K562 (cell line): ENCODE measurements around the gene GRAMD4. TPM values are rescaled to one million over a fixed set of nuclear protein-coding genes. Genes with fewer than 3 reads are reported as not detected.

ENCODE experiments used
- ATAC-seq: fragments of 200-7000 bp; cut with Tn5 transposase; 3 replicates; pipeline ENCODE4 v1.9.1; 2020; ENCODE audit warnings: moderate library complexity
- BruUV-seq: library from RNA; stranded (reverse); fragments of 400-500 nt; replicated peaks from 2 replicates; lab custom pipeline; 2021; lab: Mats Ljungman, UMichigan
- CTCF ChIA-PET: fragments of 300-600 bp; formaldehyde crosslinking; extraction: SDS; loops from one replicate; lab custom pipeline; 2021; ENCODE audit warnings: low intra/inter-chr PET ratio; lab: Yijun Ruan, JAX
- POLR2A ChIA-PET: fragments of 300-600, 350-650 bp; sonication (Branson Sonifier 250); formaldehyde crosslinking; extraction: SDS; loops from one replicate; lab custom pipeline; 2021; ENCODE audit warnings: antibody characterized with exemption, inconsistent platforms; lab: Yijun Ruan, JAX
- DNase-seq, 4 experiments: peaks; one replicate each; pipeline versions ENCODE4 v3.0.0 to v3.0.0-alpha.2; 2011 to 2018; ENCODE audit warnings: low spot score in 3 of 4, mixed read lengths in 3 of 4; ENCODE audit errors: extremely low read depth in 1 of 4
- FAIRE-seq: peaks from 2 replicates; lab custom pipeline; 2011; peaks lifted over from hg19 to GRCh38; lab: Jason Lieb, UNC
- H2AFZ ChIP-seq: 2 replicates; pipeline ENCODE4 v1.6.0; 2011; ENCODE audit warnings: low read depth, low read length, control low read depth, inconsistent platforms
- H3K27ac ChIP-seq: fragments of 200-600 bp; 3 replicates; pipeline ENCODE4 v1.8.0; 2011; ENCODE audit warnings: low read depth, mild to moderate bottlenecking, control low read depth, inconsistent platforms, low read length, moderate library complexity, mixed read lengths; ENCODE audit errors: extremely low read depth
- H3K27me3 ChIP-seq, 2 experiments: fragments of 300-600 bp in 1 of 2; 2 replicates in 1 of 2; 3 replicates in 1 of 2; pipeline versions ENCODE4 v1.6.0 to v1.8.0; 2011; ENCODE audit warnings: inconsistent platforms in 2 of 2, low read length in 2 of 2, mild to moderate bottlenecking in 1 of 2, mixed read lengths in 1 of 2, moderate library complexity in 1 of 2; ENCODE audit not compliant: control insufficient read depth in 2 of 2, insufficient read depth in 2 of 2
- H3K36me3 ChIP-seq: fragments of 300-600 bp; 3 replicates; pipeline ENCODE4 v1.8.0; 2011; ENCODE audit warnings: mild to moderate bottlenecking, low read length, inconsistent platforms; ENCODE audit not compliant: control insufficient read depth, insufficient read depth
- H3K4me1 ChIP-seq, 2 experiments: fragments of 200-600 bp in 1 of 2; replicated peaks in 1 of 2; 2 replicates in 1 of 2; 3 replicates in 1 of 2; pipeline versions ENCODE4 v1.5.1 to v1.8.0; 2011; ENCODE audit warnings: inconsistent platforms in 2 of 2, low read length in 2 of 2, mild to moderate bottlenecking in 1 of 2, mixed read lengths in 1 of 2, moderate library complexity in 1 of 2; ENCODE audit not compliant: control insufficient read depth in 2 of 2, insufficient read depth in 2 of 2
- H3K4me2 ChIP-seq: 2 replicates; pipeline ENCODE4 v1.6.1; 2011; ENCODE audit warnings: low read length, control low read depth, inconsistent platforms, mixed read lengths; ENCODE audit not compliant: insufficient read depth
- H3K4me3 ChIP-seq: fragments of 200-600 bp; sonication (generic), shearing (Covaris generic); 2 replicates; pipeline ENCODE4 v1.5.1; 2016; ENCODE audit warnings: control low read depth, inconsistent platforms
- H3K79me2 ChIP-seq: fragments of 200-600 bp; 3 replicates; pipeline ENCODE4 v1.8.0; 2011; ENCODE audit warnings: low read length, inconsistent platforms; ENCODE audit not compliant: control insufficient read depth, insufficient read depth
- H3K9ac ChIP-seq, 2 experiments: 2 replicates each; pipeline versions ENCODE4 v1.6.0 to v1.6.1; 2011; ENCODE audit warnings: low read depth in 2 of 2, low read length in 2 of 2, control low read depth in 1 of 2, inconsistent platforms in 1 of 2, mild to moderate bottlenecking in 1 of 2, mixed read lengths in 1 of 2; ENCODE audit not compliant: insufficient read depth in 1 of 2
- H3K9me1 ChIP-seq: one replicate; pipeline ENCODE4 v1.6.0; 2011; ENCODE audit warnings: inconsistent platforms, mild to moderate bottlenecking, low read length, moderate library complexity; ENCODE audit not compliant: control insufficient read depth, insufficient read depth
- H3K9me3 ChIP-seq: replicated peaks from 2 replicates; pipeline ENCODE4 v1.5.1; 2011; ENCODE audit warnings: low read depth, low read length, inconsistent platforms; ENCODE audit not compliant: control insufficient read depth, insufficient read depth
- H4K20me1 ChIP-seq: replicated peaks from 2 replicates; pipeline ENCODE4 v1.6.1; 2011; ENCODE audit warnings: low read length, inconsistent platforms, mixed read lengths; ENCODE audit not compliant: control insufficient read depth, insufficient read depth
- CREM ChIP-seq: IDR thresholded peaks from 2 replicates; pipeline ENCODE4 v1.6.1; 2014; ENCODE audit warnings: antibody characterized with exemption, low read depth
- RBM15 ChIP-seq: fragments of 200-400 bp; formaldehyde crosslinking; IDR thresholded peaks from 2 replicates; pipeline ENCODE4 v1.6.1; 2018; ENCODE audit warnings: mild to moderate bottlenecking, low read length, moderate library complexity; ENCODE audit not compliant: insufficient read depth
- RBM22 ChIP-seq: fragments of 200-400 bp; formaldehyde crosslinking; IDR thresholded peaks from 2 replicates; pipeline ENCODE4 v1.6.1; 2018; ENCODE audit warnings: low read length, low read depth; ENCODE audit not compliant: poor library complexity, severe bottlenecking
- YY1 ChIP-seq, 3 experiments: IDR thresholded peaks; 2 replicates each; pipeline ENCODE4 v1.6.1; 2011; ENCODE audit warnings: low read length in 2 of 3, mild to moderate bottlenecking in 2 of 3, moderate library complexity in 2 of 3, borderline replicate concordance in 1 of 3, control low read depth in 1 of 3, low read depth in 1 of 3; ENCODE audit not compliant: insufficient read depth in 3 of 3, insufficient replicate concordance in 2 of 3, control insufficient read depth in 1 of 3, insufficient read length in 1 of 3; ENCODE audit errors: extremely low read depth in 1 of 3
- ZFP91 ChIP-seq: sonication (generic); formaldehyde crosslinking; IDR thresholded peaks from 2 replicates; pipeline ENCODE4 v1.8.0; 2022; ENCODE audit warnings: mild to moderate bottlenecking, missing genetic modification reagents
- ZKSCAN3 ChIP-seq: fragments of 250-450 bp; sonication (Bioruptor Pico); IDR thresholded peaks from 2 replicates; pipeline ENCODE4 v1.4.0; 2020
- ZNF347 ChIP-seq: fragments of 450-650 bp; formaldehyde crosslinking; IDR thresholded peaks from 2 replicates; pipeline ENCODE4 v1.4.0; 2020; ENCODE audit warnings: low read depth, mild to moderate bottlenecking, moderate library complexity
- WGBS: fragments of 100-300 bp; shearing (Covaris generic); methylation state at CpG from one replicate; pipeline ENCODE4 v1.1.6; 2016; ENCODE audit warnings: low coverage, mixed read lengths; ENCODE audit not compliant: insufficient coverage; ENCODE audit errors: missing lambda C conversion rate; 5-methylcytosine and 5-hydroxymethylcytosine counted together
- in situ Hi-C: fragments of 300-500 bp; cut with MboI; formaldehyde crosslinking; loops from 4 replicates; pipeline ENCODE4 v1.15.0; 2018; ENCODE audit warnings: inconsistent platforms, mixed read lengths
- intact Hi-C: fragments of 100-400 bp; cut with micrococcal nuclease; formaldehyde crosslinking; loops from 2 replicates; pipeline ENCODE4 v1.14.2; 2022
- polyA plus RNA-seq, 8 experiments: library from polyadenylated mRNA; depleted of rRNA in 4 of 8; stranded (reverse) in 5 of 8; unstranded in 3 of 8; fragments of >200 nt; fragmentation: Nextera tagmentation in 2 of 8; fragmentation: Illumina TruSeq in 1 of 8; extraction: Ambion mirVana in 2 of 8; extraction: Trizol in 1 of 8; gene quantifications; 2 replicates each; pipeline versions ENCODE4 v1.2.1 to v1.2.3, GENCODE V29; 2011 to 2014; ENCODE audit warnings: inconsistent platforms in 1 of 8, missing spikeins in 1 of 8
- total RNA-seq, 7 experiments: library from RNA; depleted of rRNA in 6 of 7; stranded (reverse); fragments of >200 nt in 6 of 7; fragmentation: Illumina TruSeq in 2 of 7; extraction: Trizol in 2 of 7; gene quantifications; 2 replicates each; pipeline versions ENCODE4 v1.2.1 to v1.2.3, GENCODE V29; 2011 to 2021; ENCODE audit warnings: low replicate concordance in 1 of 7

Gene GRAMD4
- total and polyA plus RNA-seq, 9 of the 15 experiments (the other 6 are each of a cell fraction or from before 2014, with no cell fraction given) = 0.18 to 44.8 (median 18.6) TPM

- no peak for TF ChIP-seq ZNF347 (CRISPR knock-in tag)
- no peak for TF ChIP-seq ZKSCAN3 (CRISPR knock-in tag)
- no peak for TF ChIP-seq CREM
- TF ChIP-seq ZFP91 (CRISPR knock-in tag) = no peak
- TF ChIP-seq, all 486 proteins: peak for 0
Observed at GRCh38 chr22:46693634-46694415, 73.6 kb downstream of the GRAMD4 start (continued).

GRCh38 chr22:46694416-46695170 lies 74.4 kb downstream of the GRAMD4 start:
- Histone ChIP-seq H3K9ac (no peak overlapping the region), H3K27me3 (no peaks in the 10 kb centered on the region), H3K27ac (no peak overlapping the region), H3K79me2 (no peaks in the 10 kb centered on the region), H4K20me1 (no peaks in the 10 kb centered on the region), H3K9me1 (no peaks in the 10 kb centered on the region), H3K4me3 (no peak overlapping the region), H3K9me3 (no peaks in the 10 kb centered on the region), H2AFZ (no peak overlapping the region), H3K36me3 (peaks cover 25% of the 10 kb centered on the region; the same call in 1 of the 3 replicates), H3K4me2 (no peak overlapping the region), H3K4me1 (no peaks in the 10 kb centered on the region)
- ChIA-PET POLR2A (no interaction called here), CTCF (no interaction called here)
- in situ Hi-C loops = no loop called here
- DNase-seq (no peak), FAIRE-seq (no peak), ATAC-seq (no peak)
- intact Hi-C loops = no loop called here
- no peak for TF ChIP-seq YY1 (IDR thresholded peaks at IDR 0.05; ENCODE audit: borderline replicate concordance in 1 of 3, control insufficient read depth in 1 of 3, extremely low read depth in 1 of 3, insufficient read depth in 3 of 3, insufficient read length in 1 of 3, insufficient replicate concordance in 2 of 3, low read depth in 1 of 3, low read length in 2 of 3)
- TF ChIP-seq RBM22 = peak; percentile 37
- no peak for TF ChIP-seq RBM15
- 83% methylated on average over 9 of the region's 15 CpGs for WGBS
- no TSS peak for BruUV-seq
